Heart left ventricle (tissue), 16 donors: ENCODE measurements around the gene SPATA21. TPM values are rescaled to one million over a fixed set of nuclear protein-coding genes. Genes with fewer than 3 reads are reported as not detected.
A peak's percentile ranks its signal among the peaks of the same experiment; 100 is the strongest.
"Not testable (repeated sequence)": the region's sequence is repeated elsewhere in the genome, so short reads cannot be mapped to it uniquely, and the experiment has no call there.

Experiments
- ATAC-seq, 4 donors: fragments of 200-7000 bp; cut with Tn5 transposase; one replicate each; pipeline ENCODE4 v1.9.1; 2020 to 2022; ENCODE audit warnings: moderate library complexity in 4 of 4, mild to moderate bottlenecking in 3 of 4, moderate number of reproducible peaks in 1 of 4
- DNase-seq, 5 donors: peaks; one replicate each; pipeline ENCODE4 v3.0.0-alpha.2; 2020
- H3K27ac ChIP-seq, 12 donors: fragments of 200-600 bp; sonication (generic) in 4 of 12; one replicate each; pipeline versions ENCODE4 v1.5.0 to v1.8.0; 2016 to 2022; ENCODE audit warnings: mild to moderate bottlenecking in 2 of 12
- H3K27me3 ChIP-seq, 9 donors: fragments of 200-600 bp; sonication (generic) in 2 of 9; one replicate each; pipeline versions ENCODE4 v1.5.1 to v1.8.0; 2016 to 2022; ENCODE audit warnings: mild to moderate bottlenecking in 3 of 9
- H3K36me3 ChIP-seq, 9 donors: fragments of 200-600 bp; sonication (generic) in 2 of 9; one replicate each; pipeline versions ENCODE4 v1.5.0 to v1.8.0; 2018 to 2022; ENCODE audit warnings: mild to moderate bottlenecking in 2 of 9
- H3K4me1 ChIP-seq, 12 donors: fragments of 200-600 bp; sonication (generic) in 4 of 12; one replicate each; pipeline versions ENCODE4 v1.5.0 to v1.8.0; 2016 to 2022; ENCODE audit warnings: mild to moderate bottlenecking in 3 of 12
- H3K4me3 ChIP-seq, 12 donors: fragments of 200-600 bp; sonication (generic) in 4 of 12; one replicate each; pipeline versions ENCODE4 v1.5.0 to v1.8.0; 2017 to 2022; ENCODE audit warnings: mild to moderate bottlenecking in 9 of 12, moderate library complexity in 4 of 12
- H3K9me3 ChIP-seq, 12 donors: fragments of 200-600 bp; sonication (generic) in 4 of 12; one replicate each; pipeline versions ENCODE4 v1.5.0 to v1.8.0; 2016 to 2022; ENCODE audit warnings: mild to moderate bottlenecking in 1 of 12
- POLR2A ChIP-seq, 2 donors: fragments of 450-650 bp; IDR thresholded peaks; one replicate each; pipeline ENCODE4 v1.6.1; 2017; ENCODE audit warnings: antibody characterized with exemption in 2 of 2, mild to moderate bottlenecking in 2 of 2, moderate library complexity in 2 of 2
- WGBS, 4 donors: extraction: QIAGEN DNeasy Blood & Tissue Kit in 2 of 4; methylation state at CpG; one replicate each; pipeline versions ENCODE4 v1.1.5 to v1.1.7; 2013 to 2018; 5-methylcytosine and 5-hydroxymethylcytosine counted together
- intact Hi-C, 10 donors: fragments of 100-400 bp; cut with DNase I; formaldehyde crosslinking; loops; one replicate each; pipeline versions ENCODE4 v1.11.1 to v1.14.2; 2022
- polyA plus RNA-seq, 2 donors: library from polyadenylated mRNA; stranded (reverse); fragments of 200-250 nt; gene quantifications; one replicate each; pipeline ENCODE4 v1.2.3, GENCODE V29; 2013
- total RNA-seq, 9 donors: library from RNA; depleted of rRNA in 2 of 9; stranded (reverse); fragments of >200 nt in 2 of 9; fragmentation: NEBNext Ultra II Directional in 3 of 9; extraction: Animal tissue kit (Norgen Biotek cat#: 25700) in 3 of 9; gene quantifications; one replicate each; pipeline versions ENCODE4 v1.1.0 to v1.2.4, GENCODE V29; 2016 to 2023
- TF ChIP-seq, protein P1 (sequence below), 12 donors: fragments of 200-600 bp; sonication (generic) in 4 of 12; IDR thresholded peaks; one replicate each; pipeline versions ENCODE4 v1.5.0 to v1.8.0; 2018 to 2022; ENCODE audit warnings: antibody characterized with exemption in 12 of 12, mild to moderate bottlenecking in 5 of 12
- donor health status: ischemic (EF 13 %, LVEDD 7.1; RV severe dilation, severe dysfunction).
- donor health status: healthy with polysubstance abuse.
- donor health status: DM: no; HTN: yes; CAD: no.
- donor health status: DM: no; HTN: no; CAD: no.
- donor health status: ischemic (EF 25% LVEDD 6.9; RV normal size, moderate dysfunction).
- donor health status: ischemic (EF 25% LVEDD 5.7; RV mildly dilated, moderate dysfunction).
- donor health status: healthy.
- donor health status: DM: yes; HTN: yes; CAD: no.
- donor health status: ischemic (EF 35%, LVEDD 5.7; RV mildly dilated, moderate dysfunction).
- donor health status: nonischemic (EF 11% LVEDD 7.7; RV severe dilation, severe dysfunction).
- donor health status: DM: yes; HTN: yes; CAD: no.
- donor health status: PGD.
- donor health status: ischemic (EF 29% LVEDD 5.4; RV normal size, mild dysfunction).
- donor health status: nonischemic (EF 23%, LVEDD 6.1; RV moderate dilation, normal function).

SPATA21 gene
- total and polyA plus RNA-seq, 11 donors = 0.06 to 0.08 TPM; not detected in 9

DNA sequence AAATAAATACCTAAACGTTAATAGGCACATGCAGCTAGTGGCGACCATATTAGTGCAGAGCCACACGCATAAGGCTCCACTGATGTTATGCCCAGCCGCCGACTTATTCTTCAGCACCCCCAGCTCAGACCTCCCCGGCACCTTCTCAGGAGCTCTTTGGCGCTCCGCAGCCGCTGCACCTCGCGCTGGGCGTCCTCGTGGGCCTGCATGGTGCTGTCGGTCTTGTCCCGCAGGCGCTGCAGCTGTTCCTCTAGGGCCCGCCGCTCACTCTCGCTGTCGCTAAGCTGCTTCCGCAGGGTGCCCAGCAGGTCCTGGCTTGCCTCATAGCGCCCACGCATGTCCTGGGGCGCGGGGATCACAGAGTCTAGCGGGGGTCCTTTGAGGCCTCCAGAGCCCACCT, 45.9 kb upstream of the SPATA21 start:
- WGBS, 4 donors = 95 to 98% (median 96%) methylated on average over 24 to 26 of the region's 26 CpGs
- H3K36me3 ChIP-seq = peaks cover 0 to 86% (median 63%) of the 10 kb centered on the region in 9 donors
- peak in 1 of 4 donors; percentile 9 for ATAC-seq
- not testable (repeated sequence) for H3K4me1 ChIP-seq, H3K27me3 ChIP-seq, H3K9me3 ChIP-seq, H3K4me3 ChIP-seq, DNase-seq, H3K27ac ChIP-seq
- intact Hi-C loops = loop anchor here in 1 of 10 donors (10.0 kb wide), 1 partner anchor 58 kb away; no protein-coding TSS in a partner anchor

DNA sequence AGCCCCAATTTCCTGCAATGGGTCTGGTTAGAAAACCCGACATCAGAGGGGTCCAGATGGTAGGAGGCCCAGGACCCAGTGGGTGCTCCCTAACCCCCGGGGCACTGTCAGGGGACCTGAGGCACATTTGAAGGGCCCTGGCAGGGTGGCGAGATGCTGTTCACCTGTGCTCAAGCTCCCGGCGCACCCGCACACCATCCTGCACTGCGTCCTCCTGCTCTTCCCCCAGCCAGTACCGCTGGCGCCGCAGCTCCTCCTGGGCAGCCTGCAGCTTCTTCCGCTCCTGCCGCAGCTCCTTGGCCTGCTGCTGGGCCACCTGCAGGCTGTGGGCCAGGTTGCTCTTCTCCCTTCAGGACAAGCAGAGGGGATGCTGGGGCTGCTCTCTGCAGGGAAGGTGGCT, 40.9 kb upstream of the SPATA21 start:
- no peak overlapping the region for H3K27ac ChIP-seq
- no peak for ATAC-seq
- H3K4me1 ChIP-seq = no peaks in the 10 kb centered on the region
- WGBS, 4 donors = 82 to 97% (median 95%) methylated on average over 2 to 12 of the region's 12 CpGs
- no peak for DNase-seq
- H3K4me3 ChIP-seq = no peak overlapping the region
- no peak for TF ChIP-seq POLR2A (IDR thresholded peaks at IDR 0.05)
- TF ChIP-seq, protein P1, sequence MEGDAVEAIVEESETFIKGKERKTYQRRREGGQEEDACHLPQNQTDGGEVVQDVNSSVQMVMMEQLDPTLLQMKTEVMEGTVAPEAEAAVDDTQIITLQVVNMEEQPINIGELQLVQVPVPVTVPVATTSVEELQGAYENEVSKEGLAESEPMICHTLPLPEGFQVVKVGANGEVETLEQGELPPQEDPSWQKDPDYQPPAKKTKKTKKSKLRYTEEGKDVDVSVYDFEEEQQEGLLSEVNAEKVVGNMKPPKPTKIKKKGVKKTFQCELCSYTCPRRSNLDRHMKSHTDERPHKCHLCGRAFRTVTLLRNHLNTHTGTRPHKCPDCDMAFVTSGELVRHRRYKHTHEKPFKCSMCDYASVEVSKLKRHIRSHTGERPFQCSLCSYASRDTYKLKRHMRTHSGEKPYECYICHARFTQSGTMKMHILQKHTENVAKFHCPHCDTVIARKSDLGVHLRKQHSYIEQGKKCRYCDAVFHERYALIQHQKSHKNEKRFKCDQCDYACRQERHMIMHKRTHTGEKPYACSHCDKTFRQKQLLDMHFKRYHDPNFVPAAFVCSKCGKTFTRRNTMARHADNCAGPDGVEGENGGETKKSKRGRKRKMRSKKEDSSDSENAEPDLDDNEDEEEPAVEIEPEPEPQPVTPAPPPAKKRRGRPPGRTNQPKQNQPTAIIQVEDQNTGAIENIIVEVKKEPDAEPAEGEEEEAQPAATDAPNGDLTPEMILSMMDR (IDR thresholded peaks at IDR 0.05) = no peak
- peaks cover 0 to 99% (median 82%) of the 10 kb centered on the region in 9 donors for H3K36me3 ChIP-seq
- no peaks in the 10 kb centered on the region for H3K9me3 ChIP-seq
- intact Hi-C loops = no loop called here
- H3K27me3 ChIP-seq = no peaks in the 10 kb centered on the region

DNA sequence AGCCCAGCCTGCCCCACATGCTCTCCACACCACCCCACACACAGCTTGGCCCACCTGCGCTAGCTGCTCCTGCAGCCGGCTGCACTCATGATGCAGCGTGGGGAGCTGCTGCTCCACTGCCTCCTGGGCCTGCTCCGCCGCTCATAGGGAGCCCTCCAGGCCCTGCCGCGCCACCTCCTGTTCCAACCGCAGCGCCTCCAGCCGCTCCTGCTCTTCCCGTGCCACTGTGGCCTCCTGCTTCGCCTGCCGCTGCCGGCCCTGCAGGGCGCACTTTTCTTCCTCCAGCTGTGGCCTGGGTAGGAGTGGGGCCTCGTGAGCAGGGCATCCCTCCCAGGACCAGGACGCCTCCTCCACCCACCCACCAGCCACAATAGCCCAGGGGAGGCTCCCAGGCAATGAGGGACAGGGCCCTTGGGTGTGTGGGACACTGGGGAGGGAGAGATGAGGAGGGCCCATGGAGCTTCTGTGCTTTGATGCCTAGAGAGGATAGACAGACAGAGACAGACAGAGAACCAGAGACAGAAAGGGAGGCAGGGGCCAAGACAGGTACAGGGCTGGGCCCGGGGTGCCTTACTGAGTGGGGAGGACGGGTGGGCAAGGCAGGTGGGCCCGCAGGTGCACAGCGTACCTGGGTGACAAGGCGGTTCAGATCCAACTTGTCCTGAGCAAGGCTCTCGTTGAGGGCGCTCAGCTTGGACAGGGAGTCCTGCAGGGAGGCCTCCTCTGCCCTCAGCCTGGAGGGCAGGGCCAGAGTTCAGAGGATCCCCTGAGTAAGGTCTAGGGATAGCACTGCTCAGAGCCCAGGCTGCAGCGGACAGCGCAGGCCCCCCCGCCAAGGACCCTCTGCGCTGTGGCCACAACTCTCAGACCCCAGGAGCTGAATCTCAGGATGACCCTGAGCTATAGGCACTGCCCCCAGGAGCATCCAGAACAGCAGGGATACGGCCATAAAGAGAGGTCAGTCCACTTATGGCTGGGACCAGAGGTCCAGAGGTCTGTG, 38.8 kb upstream of the SPATA21 start:
- H3K27me3 ChIP-seq, H3K4me1 ChIP-seq, intact Hi-C loops, H3K27ac ChIP-seq, DNase-seq, H3K9me3 ChIP-seq, H3K4me3 ChIP-seq: not testable (repeated sequence)
- 91 to 94% (median 93%) methylated on average over 23 to 29 of the region's 29 CpGs for WGBS, 4 donors
- peak in 1 of 4 donors; percentile 56 for ATAC-seq
- peaks cover 0 to 98% (median 80%) of the 10 kb centered on the region in 9 donors for H3K36me3 ChIP-seq

DNA sequence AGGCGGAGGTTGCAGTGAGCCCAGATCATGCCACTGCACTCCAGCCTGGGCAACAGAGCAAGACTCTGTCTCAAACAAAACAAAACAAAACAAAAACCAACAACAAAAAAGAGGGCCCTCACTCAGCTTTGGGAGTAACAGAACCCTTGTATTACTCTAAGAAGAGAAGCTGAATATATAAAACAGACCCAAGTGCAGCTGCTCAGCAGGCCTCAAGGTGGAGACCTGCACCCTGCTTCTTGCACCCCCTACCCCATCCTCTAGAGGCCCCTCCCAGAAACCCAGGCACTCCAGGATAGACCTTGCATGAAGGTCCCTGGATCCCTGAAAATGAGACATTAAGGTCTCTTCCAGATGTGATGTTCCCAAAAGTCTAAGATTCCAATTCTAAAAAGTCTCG, 37.7 kb upstream of the SPATA21 start:
- H3K27ac ChIP-seq, H3K4me1 ChIP-seq, H3K4me3 ChIP-seq, H3K27me3 ChIP-seq, DNase-seq, intact Hi-C loops, H3K9me3 ChIP-seq, ATAC-seq: not testable (repeated sequence)
- peaks cover 0 to 92% (median 68%) of the 10 kb centered on the region in 9 donors for H3K36me3 ChIP-seq
- 88 to 100% (median 93%) methylated on average over 2 of the region's 2 CpGs for WGBS, 4 donors

DNA sequence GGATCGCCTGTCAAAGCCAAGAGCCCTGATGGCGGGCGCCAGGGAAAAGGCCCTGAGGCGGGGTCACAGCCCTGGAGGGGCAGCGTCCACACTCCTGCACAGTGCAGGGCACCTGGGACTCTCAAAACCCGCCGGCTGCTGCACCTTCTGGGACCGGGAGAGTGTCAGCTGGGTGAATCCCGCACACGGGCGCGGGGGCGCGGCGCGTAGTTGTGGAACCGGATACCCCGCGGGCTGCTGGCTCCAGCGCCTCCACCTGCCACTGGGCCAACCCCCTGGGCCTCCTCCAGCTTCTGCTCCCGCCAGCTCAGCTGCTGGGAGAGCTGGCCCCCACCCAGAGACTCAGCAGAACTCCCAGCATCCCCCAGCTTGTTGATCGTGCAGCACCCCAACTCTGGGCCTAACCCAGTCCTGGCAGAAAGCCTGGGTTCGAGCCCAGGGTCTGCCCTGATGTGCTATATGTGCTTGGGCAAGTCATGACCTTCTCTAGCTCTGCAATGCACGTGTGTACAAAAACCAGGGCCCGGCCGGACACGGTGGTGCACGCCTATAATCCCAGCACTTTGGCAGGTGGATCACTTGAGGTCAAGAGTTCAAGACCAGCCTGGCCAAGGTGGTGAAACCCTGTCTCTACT, 37.1 kb upstream of the SPATA21 start:
- DNase-seq = no peak
- TF ChIP-seq, protein P1 (IDR thresholded peaks at IDR 0.05) = no peak
- no peak for TF ChIP-seq POLR2A (IDR thresholded peaks at IDR 0.05)

More for the DNA sequence above, 37.1 kb upstream of the SPATA21 start:
- Histone ChIP-seq H3K27ac (no peak overlapping the region), H3K4me1 (no peaks in the 10 kb centered on the region), H3K36me3 (peaks cover 0 to 86% (median 65%) of the 10 kb centered on the region in 9 donors), H3K27me3 (no peaks in the 10 kb centered on the region), H3K4me3 (no peak overlapping the region), H3K9me3 (no peaks in the 10 kb centered on the region)
- intact Hi-C loops = no loop called here
- ATAC-seq = peak in 1 of 4 donors; percentile 20
- 91 to 95% (median 93%) methylated on average over 15 to 28 of the region's 28 CpGs for WGBS, 4 donors
